Ovary (tissue), 3 donors: Measurements from ENCODE around the gene SCG5.

Experiments used
- POLR2A ChIP-seq: fragments of 450-650 bp; IDR thresholded peaks from one replicate; pipeline ENCODE4 v1.6.1; 2017; ENCODE audit warnings: antibody characterized with exemption, mild to moderate bottlenecking, moderate library complexity
- TF ChIP-seq, protein P1 (sequence below), 3 donors: fragments of 450-650 bp in 2 of 3; fragments of 200-600 bp in 1 of 3; IDR thresholded peaks; one replicate each; pipeline versions ENCODE4 v1.5.1 to v1.8.0; 2016 to 2022; ENCODE audit warnings: antibody characterized with exemption in 3 of 3, mild to moderate bottlenecking in 1 of 3
- donor health status: DM: no; HTN: no; CAD: no.

DNA sequence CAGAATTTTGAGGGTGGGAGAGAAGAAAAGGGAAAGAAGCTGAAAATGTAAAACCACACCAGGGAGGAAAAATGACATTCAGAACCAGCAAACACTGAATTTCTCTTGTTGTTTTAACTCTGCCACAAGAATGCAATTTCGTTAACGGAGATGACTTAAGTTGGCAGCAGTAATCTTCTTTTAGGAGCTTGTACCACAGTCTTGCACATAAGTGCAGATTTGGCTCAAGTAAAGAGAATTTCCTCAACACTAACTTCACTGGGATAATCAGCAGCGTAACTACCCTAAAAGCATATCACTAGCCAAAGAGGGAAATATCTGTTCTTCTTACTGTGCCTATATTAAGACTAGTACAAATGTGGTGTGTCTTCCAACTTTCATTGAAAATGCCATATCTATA is 91.8 kb downstream of the SCG5 start:
- no peak for TF ChIP-seq POLR2A
- TF ChIP-seq, protein P1, sequence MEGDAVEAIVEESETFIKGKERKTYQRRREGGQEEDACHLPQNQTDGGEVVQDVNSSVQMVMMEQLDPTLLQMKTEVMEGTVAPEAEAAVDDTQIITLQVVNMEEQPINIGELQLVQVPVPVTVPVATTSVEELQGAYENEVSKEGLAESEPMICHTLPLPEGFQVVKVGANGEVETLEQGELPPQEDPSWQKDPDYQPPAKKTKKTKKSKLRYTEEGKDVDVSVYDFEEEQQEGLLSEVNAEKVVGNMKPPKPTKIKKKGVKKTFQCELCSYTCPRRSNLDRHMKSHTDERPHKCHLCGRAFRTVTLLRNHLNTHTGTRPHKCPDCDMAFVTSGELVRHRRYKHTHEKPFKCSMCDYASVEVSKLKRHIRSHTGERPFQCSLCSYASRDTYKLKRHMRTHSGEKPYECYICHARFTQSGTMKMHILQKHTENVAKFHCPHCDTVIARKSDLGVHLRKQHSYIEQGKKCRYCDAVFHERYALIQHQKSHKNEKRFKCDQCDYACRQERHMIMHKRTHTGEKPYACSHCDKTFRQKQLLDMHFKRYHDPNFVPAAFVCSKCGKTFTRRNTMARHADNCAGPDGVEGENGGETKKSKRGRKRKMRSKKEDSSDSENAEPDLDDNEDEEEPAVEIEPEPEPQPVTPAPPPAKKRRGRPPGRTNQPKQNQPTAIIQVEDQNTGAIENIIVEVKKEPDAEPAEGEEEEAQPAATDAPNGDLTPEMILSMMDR (IDR thresholded peaks at IDR 0.05): no peak
